DND-41 (cell line): ENCODE data around the gene FAM81B.
"Not testable (repeated sequence)": the region's sequence is repeated elsewhere in the genome, so short reads cannot be mapped to it uniquely, and the experiment has no call there.

Experiments used
- EZH2 ChIP-seq: IDR thresholded peaks from 3 replicates; pipeline ENCODE4 v1.6.1; 2012; ENCODE audit warnings: borderline replicate concordance, low read depth, mild to moderate bottlenecking, moderate library complexity, low read length, inconsistent platforms; ENCODE audit not compliant: severe bottlenecking
- TF ChIP-seq, protein P1 (sequence below): IDR thresholded peaks from 2 replicates; pipeline ENCODE4 v1.5.1; 2012; ENCODE audit warnings: borderline replicate concordance, low read length, moderate library complexity, mild to moderate bottlenecking; ENCODE audit not compliant: poor library complexity, severe bottlenecking; ENCODE audit errors: extremely low read depth

DNA sequence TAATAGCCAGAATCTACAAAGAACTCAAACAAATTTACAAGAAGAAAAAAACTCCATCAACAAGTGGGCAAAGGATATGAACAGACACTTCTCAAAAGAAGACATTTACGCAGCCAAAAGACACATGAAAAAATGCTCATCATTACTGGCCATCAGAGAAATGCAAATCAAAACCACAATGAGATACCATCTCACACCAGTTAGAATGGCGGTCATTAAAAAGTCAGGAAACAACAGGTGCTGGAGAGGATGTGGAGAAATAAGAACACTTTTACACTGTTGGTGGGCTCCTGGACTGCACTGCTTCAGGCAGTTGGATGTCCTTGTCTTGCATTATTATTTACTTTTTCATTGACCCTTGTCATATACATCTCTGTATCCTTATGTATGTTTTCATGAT is 49.7 kb upstream of the FAM81B start:
- TF ChIP-seq, protein P1, sequence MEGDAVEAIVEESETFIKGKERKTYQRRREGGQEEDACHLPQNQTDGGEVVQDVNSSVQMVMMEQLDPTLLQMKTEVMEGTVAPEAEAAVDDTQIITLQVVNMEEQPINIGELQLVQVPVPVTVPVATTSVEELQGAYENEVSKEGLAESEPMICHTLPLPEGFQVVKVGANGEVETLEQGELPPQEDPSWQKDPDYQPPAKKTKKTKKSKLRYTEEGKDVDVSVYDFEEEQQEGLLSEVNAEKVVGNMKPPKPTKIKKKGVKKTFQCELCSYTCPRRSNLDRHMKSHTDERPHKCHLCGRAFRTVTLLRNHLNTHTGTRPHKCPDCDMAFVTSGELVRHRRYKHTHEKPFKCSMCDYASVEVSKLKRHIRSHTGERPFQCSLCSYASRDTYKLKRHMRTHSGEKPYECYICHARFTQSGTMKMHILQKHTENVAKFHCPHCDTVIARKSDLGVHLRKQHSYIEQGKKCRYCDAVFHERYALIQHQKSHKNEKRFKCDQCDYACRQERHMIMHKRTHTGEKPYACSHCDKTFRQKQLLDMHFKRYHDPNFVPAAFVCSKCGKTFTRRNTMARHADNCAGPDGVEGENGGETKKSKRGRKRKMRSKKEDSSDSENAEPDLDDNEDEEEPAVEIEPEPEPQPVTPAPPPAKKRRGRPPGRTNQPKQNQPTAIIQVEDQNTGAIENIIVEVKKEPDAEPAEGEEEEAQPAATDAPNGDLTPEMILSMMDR = not testable (repeated sequence)
- not testable (repeated sequence) for TF ChIP-seq EZH2
